ENCODE measurements around the gene SAMD4A. TPM values are rescaled to one million over a fixed set of nuclear protein-coding genes. Genes with fewer than 3 reads are reported as not detected.

The SAMD4A gene
- total RNA-seq, 4 donors from 2014 or later: 17.0 to 39.6 (median 21.3) TPM

DNA sequence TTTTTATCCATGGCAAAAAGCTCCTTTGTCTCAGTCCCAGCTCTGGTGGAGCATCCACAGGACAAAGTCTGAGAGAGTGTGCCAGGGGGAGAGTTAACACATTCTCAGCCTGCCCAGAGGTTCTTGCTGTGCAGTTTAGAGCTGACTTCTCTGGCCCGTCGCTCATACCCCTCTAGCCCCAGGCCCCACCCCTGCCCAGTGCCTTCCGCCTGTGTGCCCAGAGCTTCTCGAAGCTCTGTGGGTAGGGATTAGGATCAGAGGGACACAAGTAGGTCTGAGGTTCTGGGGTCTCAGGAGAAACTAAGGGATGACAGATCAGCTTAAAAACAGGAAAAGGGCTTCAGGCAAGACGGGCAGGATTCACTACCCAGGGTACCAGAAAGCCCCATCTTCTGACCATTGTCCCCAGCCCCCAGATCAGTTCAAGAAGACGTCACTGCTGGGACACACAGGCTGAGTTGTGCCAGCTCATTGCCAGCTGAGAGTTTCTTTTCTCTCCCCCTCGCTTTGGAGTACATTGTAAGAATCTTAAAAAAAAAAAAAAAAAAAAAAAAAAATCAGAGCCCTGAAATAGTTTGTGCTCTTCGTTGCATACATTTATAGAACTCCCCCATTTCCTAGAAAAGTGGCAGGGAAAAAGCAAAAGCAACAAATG lies 208.7 kb downstream of the SAMD4A start:
- H3K27ac ChIP-seq: no peak overlapping the region
- TF ChIP-seq POLR2A (IDR thresholded peaks at IDR 0.05): no peak
- TF ChIP-seq CTCF (IDR thresholded peaks at IDR 0.05): no peak
- no peak for DNase-seq
- H3K4me1 ChIP-seq: peaks cover 0 to 19% (median 5%) of the 10 kb centered on the region in 4 donors
- H3K4me3 ChIP-seq: no peak overlapping the region
- peaks cover 0 to 8% (median 0%) of the 10 kb centered on the region in 3 donors for H3K36me3 ChIP-seq
- H3K9me3 ChIP-seq: no peaks in the 10 kb centered on the region
- no peaks in the 10 kb centered on the region for H3K27me3 ChIP-seq

DNA sequence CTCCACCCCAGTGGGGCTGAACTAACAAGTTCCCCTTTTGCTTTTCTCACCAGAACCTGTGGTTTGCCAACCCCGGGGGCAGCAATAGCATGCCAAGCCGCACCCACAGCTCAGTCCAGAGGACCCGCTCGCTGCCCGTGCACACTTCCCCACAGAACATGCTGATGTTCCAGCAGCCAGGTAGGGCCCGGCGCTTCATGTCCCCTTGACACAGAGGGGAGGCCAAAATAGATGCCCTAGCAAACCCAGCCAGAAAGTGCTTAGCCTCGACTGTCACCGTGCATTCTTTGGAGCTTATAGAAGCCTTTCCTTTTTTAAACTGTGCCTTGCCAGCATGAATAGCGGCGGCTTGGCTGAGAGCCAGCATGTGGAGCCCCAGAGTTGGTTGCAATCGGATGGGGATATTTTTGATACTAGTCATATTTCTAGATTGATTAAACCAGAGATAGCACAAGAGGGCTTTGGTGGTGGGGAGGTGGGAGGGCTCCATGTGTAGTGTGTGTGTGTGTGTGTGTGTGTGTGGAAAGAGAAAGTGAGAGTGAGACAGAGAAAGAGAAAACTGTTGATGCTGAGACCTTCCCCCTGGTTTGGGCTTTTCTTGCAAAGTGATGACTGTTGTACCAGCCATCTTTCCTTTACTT lies 209.6 kb downstream of the SAMD4A start:
- Histone ChIP-seq H3K4me1 (peaks cover 0 to 19% (median 5%) of the 10 kb centered on the region in 4 donors), H3K4me3 (no peak overlapping the region), H3K27me3 (no peaks in the 10 kb centered on the region), H3K36me3 (peaks cover 0 to 8% (median 0%) of the 10 kb centered on the region in 3 donors), H3K9me3 (no peaks in the 10 kb centered on the region), H3K27ac (peak overlapping the region in 1 of 4 donors; percentile 25)
- DNase-seq: peak in 2 of 3 donors; percentile 78 to 83
- TF ChIP-seq POLR2A (IDR thresholded peaks at IDR 0.05) (no peak), CTCF (IDR thresholded peaks at IDR 0.05) (no peak)

- Histone ChIP-seq H3K4me3 (no peak overlapping the region), H3K4me1 (peaks cover 0 to 19% (median 5%) of the 10 kb centered on the region in 4 donors), H3K9me3 (no peaks in the 10 kb centered on the region), H3K27me3 (no peaks in the 10 kb centered on the region), H3K36me3 (peaks cover 0 to 8% (median 0%) of the 10 kb centered on the region in 3 donors), H3K27ac (no peak overlapping the region)
- no peak for TF ChIP-seq POLR2A (IDR thresholded peaks at IDR 0.05)
- no peak for TF ChIP-seq CTCF (IDR thresholded peaks at IDR 0.05)
- no peak for DNase-seq
Observed at GRCh38 chr14:54777395-54777794, 210.5 kb downstream of the SAMD4A start.

DNA sequence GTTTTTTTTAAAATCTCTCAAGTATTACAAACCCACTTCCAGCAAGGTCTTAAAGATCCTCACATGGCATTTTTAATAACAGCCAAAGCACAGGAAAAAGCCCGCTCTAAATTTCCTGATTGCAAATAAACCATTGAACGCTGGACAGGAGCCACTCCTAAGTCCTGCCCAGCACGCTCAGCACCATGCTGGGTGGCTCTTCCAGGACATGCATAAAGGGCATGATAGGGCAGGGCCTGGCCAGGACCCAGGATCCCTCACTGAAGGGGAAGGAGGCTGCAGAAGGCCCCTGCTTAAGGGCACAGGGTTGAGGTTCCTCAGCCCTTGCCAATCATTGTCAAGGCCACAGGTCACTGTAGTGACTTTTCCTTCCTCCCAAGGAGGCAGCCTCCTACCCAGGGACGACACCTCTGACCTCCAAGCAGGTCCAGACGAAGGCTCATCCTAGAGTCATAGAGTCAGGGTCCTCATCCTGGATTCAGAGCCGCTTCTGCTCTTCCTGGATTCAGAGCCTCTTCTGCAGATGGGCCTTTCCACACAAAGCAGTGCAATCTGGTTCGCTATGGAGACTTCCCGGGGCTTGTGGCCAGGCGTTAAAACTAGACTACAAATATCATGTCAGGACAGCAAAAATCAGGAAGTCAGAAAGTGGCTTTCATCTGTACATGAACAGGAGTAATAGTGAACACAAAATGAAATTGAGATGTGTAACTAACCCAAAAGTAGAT lies 211.9 kb downstream of the SAMD4A start:
- Histone ChIP-seq H3K27me3 (no peaks in the 10 kb centered on the region), H3K27ac (no peak overlapping the region), H3K9me3 (no peaks in the 10 kb centered on the region), H3K4me1 (peaks cover 0 to 13% (median 5%) of the 10 kb centered on the region in 4 donors), H3K4me3 (no peak overlapping the region), H3K36me3 (peaks cover 0 to 8% (median 0%) of the 10 kb centered on the region in 3 donors)
- DNase-seq: no peak
- no peak for TF ChIP-seq CTCF (IDR thresholded peaks at IDR 0.05)
- no peak for TF ChIP-seq POLR2A (IDR thresholded peaks at IDR 0.05)

GRCh38 chr14:54781080-54781479 lies 214.2 kb downstream of the SAMD4A start:
- Histone ChIP-seq H3K27ac (no peak overlapping the region), H3K4me3 (no peak overlapping the region), H3K36me3 (peaks cover 0 to 19% (median 0%) of the 10 kb centered on the region in 3 donors), H3K9me3 (no peaks in the 10 kb centered on the region), H3K4me1 (peaks cover 0 to 11% (median 4%) of the 10 kb centered on the region in 4 donors), H3K27me3 (no peaks in the 10 kb centered on the region)
- TF ChIP-seq CTCF (IDR thresholded peaks at IDR 0.05): no peak
- TF ChIP-seq POLR2A (IDR thresholded peaks at IDR 0.05): no peak
- DNase-seq: no peak
